Stimulated activated naive CD8-positive, alpha-beta T cell treated with anti-CD3 and anti-CD28 coated beads, Interleukin-15, Interleukin-2, amounts not matched to agents 100 U/mL and 50 U/mL, for 24 hours (primary cell): Measurements from ENCODE around the gene EID2.

Experiments used
- ATAC-seq: fragments of 150-1000 bp; cut with Tn5 transposase; one replicate; pipeline ENCODE4 v1.10.0; 2021
- DNase-seq: peaks from one replicate; pipeline ENCODE4 v3.0.0; 2021

EID2 gene

GRCh38 chr19:39533791-39534190 lies 6.2 kb downstream of the EID2 start:
- DNase-seq (no peak), ATAC-seq (no peak)

GRCh38 chr19:39533003-39533512 lies 6.9 kb downstream of the EID2 start:
- no peak for ATAC-seq
- DNase-seq: no peak

GRCh38 chr19:39532233-39533002 lies 7.5 kb downstream of the EID2 start, which contains the start of gene EID2B:
TSS of gene EID2B (minus strand) at chr19:39532852. CDS start at chr19:39532802, 50 bp downstream.
- peak; percentile 93 for ATAC-seq
- DNase-seq: peak; percentile 95

- no peak for ATAC-seq
- DNase-seq: no peak
These were observed 8.1 kb downstream of the EID2 start for GRCh38 chr19:39531834-39532232.

- DNase-seq: no peak
- ATAC-seq: no peak
These were observed 14.8 kb downstream of the EID2 start for GRCh38 chr19:39525205-39525604.

- DNase-seq (no peak), ATAC-seq (peak; percentile 37)
These were observed 15.5 kb downstream of the EID2 start for GRCh38 chr19:39524495-39524894.

GRCh38 chr19:39520541-39521484 lies 19.1 kb downstream of the EID2 start:
- no peak for DNase-seq
- no peak for ATAC-seq

- ATAC-seq: no peak
- DNase-seq: no peak
These were observed 21.0 kb downstream of the EID2 start for GRCh38 chr19:39518975-39519374.

- ATAC-seq: no peak
- DNase-seq: no peak
These were observed 21.5 kb downstream of the EID2 start for GRCh38 chr19:39518458-39518857.

GRCh38 chr19:39517432-39517831 lies 22.5 kb downstream of the EID2 start:
- ATAC-seq: no peak

GRCh38 chr19:39516270-39516669 lies 23.7 kb downstream of the EID2 start:
- DNase-seq (no peak), ATAC-seq (no peak)

More at GRCh38 chr19:39517432-39517831, 22.5 kb downstream of the EID2 start:
- no peak for DNase-seq

- no peak for DNase-seq
- no peak for ATAC-seq
These were observed 24.3 kb downstream of the EID2 start for GRCh38 chr19:39515551-39516191.

GRCh38 chr19:39514840-39515550 lies 25.0 kb downstream of the EID2 start, which contains the start of gene SELENOV:
TSS of gene SELENOV (plus strand) at chr19:39515139. CDS start at chr19:39515213, 74 bp downstream.
- peak; percentile 49 for DNase-seq
- no peak for ATAC-seq

GRCh38 chr19:39512988-39513387 lies 27.0 kb downstream of the EID2 start:
- ATAC-seq: no peak

GRCh38 chr19:39509233-39509632 lies 30.7 kb downstream of the EID2 start:
- DNase-seq (no peak), ATAC-seq (no peak)

More at GRCh38 chr19:39512988-39513387, 27.0 kb downstream of the EID2 start:
- no peak for DNase-seq

- ATAC-seq (no peak), DNase-seq (no peak)
These were observed 31.3 kb downstream of the EID2 start for GRCh38 chr19:39508629-39509028.

- DNase-seq: no peak
- no peak for ATAC-seq
These were observed 32.1 kb downstream of the EID2 start for GRCh38 chr19:39507715-39508364.

GRCh38 chr19:39506944-39507714 lies 32.8 kb downstream of the EID2 start:
- peak; percentile 71 for DNase-seq
- ATAC-seq: peak; percentile 75

GRCh38 chr19:39506598-39506943 lies 33.4 kb downstream of the EID2 start:
- DNase-seq: no peak
- no peak for ATAC-seq
